NCI-H2196 (cell line): Measurements from ENCODE around the gene CDC25A.
A peak's percentile ranks its signal among the peaks of the same experiment; 100 is the strongest.
"Not testable (repeated sequence)": the region's sequence is repeated elsewhere in the genome, so short reads cannot be mapped to it uniquely, and the experiment has no call there.

Source experiments
- DNase-seq: peaks from one replicate; lab custom pipeline; 2025; ENCODE audit not compliant: unreplicated experiment; lab: John Stamatoyannopoulos, UW

The CDC25A gene

DNA sequence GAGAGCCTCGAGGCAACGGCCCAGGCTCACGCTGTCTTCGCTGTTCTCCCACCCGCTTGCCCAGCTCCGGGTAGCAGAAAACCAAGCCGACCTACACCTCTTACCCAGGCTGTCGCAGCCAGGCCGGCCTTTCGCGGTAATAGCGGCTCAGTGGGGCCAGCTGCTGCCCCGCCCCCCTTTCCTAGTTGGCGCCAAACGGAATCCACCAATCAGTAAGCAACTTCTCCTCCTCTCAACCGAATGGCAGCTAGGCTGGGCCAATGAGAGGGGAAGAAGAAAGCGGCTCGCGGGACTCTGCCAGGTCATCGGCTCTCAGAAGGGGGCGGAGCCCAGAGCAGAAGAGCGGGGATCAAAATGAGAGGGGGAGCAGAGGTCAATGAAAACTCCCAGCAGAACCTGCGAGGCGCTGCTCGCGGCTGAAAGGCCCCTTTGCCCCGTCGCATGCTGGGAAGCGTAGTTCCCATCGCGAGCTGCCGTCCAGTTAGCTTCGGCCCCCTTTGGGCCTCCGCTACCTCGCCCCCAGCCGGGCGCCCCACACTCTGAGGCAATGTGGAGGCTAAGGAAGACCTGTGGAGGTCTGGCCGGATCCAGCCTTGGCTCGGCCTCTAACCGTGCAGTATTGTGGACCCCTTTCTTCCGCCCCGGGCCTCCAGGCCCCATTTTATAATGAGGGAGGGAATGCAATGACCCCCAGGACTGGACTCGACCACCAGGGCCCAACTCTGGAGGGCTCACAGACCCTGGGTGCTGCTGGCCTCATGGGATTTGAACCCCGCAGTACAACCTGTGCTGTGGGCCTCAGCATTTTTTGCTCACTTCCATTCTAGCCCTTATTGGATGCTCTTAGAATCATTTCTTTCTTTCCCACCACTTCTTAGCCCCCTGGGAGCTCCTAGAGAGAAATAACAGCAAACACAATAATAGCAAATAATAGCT, at the start of gene CDC25A:
CDC25A (minus strand) TSS at position 152 of the 936 bp plus-strand sequence. CDS start 470 bp downstream, outside the sequence.
- peak; percentile 89 for DNase-seq

DNA sequence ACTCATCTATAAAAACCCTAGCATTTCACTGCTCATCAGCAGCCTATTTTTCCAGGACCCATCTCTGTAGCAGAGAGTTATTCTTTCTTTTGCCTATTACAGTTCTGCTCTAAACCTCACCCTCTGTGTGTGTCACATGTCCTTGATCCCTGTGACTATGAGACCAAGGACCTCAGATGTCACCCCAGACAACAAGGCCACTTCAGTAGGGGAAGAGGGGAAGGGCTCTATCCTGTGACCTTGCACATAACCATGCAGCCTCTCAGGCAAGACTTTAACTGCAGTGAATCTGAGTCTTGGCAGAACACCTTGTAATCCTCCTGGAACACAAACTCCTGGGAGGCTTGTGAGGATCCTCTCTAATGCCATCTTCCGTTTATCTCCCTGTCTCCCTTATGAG, 48.3 kb upstream of the CDC25A start:
- no peak for DNase-seq

GRCh38 chr3:48233542-48233941, 45.3 kb upstream of the CDC25A start:
- DNase-seq: no peak

- no peak for DNase-seq
Observed at GRCh38 chr3:48232734-48233133, 44.5 kb upstream of the CDC25A start.

- no peak for DNase-seq
Observed at GRCh38 chr3:48232232-48232631, 44.0 kb upstream of the CDC25A start.

- DNase-seq: no peak
Observed at GRCh38 chr3:48226939-48227338, 38.7 kb upstream of the CDC25A start.

- DNase-seq: no peak
Observed at GRCh38 chr3:48225587-48225986, 37.4 kb upstream of the CDC25A start.

- DNase-seq: peak; percentile 40
Observed at GRCh38 chr3:48222616-48223513, 34.6 kb upstream of the CDC25A start, which contains the start of gene CAMP. CAMP (plus strand) TSS chr3:48223495; CDS start chr3:48223512, 17 bp downstream.

DNA sequence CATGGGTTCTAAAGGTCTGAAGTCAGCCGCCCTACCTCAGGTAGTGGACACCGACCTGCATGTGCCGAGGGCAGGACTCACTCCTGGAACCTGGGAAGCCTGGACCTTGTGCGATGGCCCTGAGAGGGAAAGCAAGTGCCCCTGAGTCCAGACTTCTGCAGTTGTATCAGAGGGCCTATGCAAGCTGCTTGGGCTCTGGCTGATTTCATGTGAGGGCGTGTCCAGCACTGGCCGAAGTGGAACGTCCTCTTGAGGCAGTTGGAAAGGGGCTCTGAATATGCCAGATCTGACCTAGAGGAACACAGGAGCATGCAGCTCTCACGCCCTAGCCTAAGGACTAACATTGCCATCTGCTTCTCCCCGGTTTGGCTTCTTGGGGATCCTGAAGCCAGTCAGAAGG, 32.5 kb upstream of the CDC25A start:
- no peak for DNase-seq

DNA sequence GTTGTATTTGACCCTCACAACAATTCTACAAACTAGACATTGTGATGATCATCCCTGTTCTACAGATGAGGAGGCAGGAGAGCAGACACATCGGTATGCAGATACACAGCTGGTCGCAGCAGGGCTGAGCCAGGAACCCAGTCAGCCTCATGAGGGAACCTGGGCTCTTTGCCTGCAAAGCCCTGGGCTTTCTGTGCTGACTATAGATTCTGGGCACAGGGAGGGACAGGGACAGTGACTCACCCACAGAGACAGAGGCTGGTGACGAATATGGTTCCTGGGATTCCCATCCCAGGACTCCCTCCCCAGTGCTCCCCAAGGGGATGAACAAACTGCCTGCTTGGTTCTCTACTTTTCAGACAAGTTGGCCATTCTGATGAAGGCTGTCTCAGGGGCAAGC, 31.3 kb upstream of the CDC25A start:
- no peak for DNase-seq

- no peak for DNase-seq
Observed at GRCh38 chr3:48218537-48218936, 30.3 kb upstream of the CDC25A start.

DNA sequence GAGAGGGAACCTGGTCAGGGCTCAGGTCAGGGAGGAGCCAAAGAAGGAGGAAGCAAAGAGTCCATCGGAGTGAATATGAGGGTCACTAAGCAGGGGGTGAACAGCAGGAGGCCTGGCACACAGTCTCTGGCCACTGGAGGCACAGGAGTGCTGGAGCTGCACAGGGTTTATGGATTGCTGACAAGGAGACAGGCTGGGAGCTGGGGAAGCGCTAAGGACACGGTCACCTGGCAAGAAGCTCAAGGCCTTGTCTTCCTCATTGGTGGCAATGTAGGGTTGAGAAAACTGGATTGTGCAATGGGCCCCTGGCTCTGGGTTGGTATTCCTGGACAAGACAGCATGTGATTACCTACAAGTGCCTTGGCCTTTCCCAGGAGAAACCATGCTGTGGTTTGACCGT, 29.2 kb upstream of the CDC25A start:
- DNase-seq: no peak

DNA sequence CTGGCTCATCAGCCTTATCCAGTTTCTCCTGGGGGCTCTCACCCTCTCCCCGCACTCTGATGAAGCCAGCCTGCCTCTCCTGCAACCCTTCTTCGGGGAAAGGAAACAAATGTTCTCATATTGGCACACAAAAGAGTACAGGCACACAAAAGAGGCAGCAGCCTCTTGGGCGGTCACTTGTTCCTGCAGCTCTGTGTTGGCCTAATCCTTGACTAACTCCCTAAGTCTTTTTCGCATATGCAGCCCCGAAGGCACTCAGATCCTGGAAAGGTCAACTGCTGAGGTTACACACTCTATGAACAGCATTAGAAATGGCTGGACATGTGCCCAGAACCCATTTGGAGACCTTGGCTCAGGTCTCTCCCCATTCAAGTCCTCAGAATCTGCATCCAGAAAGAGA, 27.7 kb upstream of the CDC25A start:
- no peak for DNase-seq

DNA sequence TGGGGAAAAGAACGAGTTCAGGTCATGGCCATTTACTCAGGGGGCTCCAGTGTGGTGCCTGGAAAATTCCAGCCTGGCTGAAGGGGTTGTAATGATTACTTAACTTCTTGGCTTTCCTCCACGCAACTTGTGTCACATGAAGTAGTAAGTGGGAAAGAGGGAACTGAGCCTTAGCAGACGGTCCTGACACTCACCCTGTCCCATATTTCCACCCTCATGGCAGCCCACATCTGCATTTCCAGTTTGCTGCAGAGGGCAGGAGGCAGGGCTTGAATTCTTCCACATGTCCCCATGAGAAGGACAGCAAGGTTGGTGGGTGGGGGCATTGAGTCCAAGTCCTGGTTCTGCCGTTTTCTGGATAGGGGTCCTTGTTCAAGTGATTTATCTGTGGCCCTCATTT, 27.2 kb upstream of the CDC25A start:
- DNase-seq: no peak

DNA sequence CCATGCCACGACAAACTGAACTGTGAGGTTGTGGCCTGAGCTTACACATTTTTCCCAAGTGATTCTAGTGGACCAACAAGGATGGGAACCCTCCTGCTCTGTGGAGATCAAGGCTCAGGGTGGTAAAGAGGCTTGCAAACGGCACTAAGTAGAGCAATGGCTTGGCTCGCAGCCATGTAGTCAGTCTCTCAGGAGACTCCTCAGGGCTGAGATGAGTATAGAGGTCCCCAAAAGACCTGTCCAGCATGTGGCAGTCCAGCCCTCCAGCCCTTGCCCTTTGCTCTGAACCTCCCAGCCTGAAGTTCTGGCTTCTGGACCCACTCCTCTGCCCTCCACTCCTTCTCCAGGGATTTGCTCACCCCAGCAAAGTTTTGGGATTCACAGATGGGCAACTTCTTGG, 26.8 kb upstream of the CDC25A start:
- no peak for DNase-seq

DNA sequence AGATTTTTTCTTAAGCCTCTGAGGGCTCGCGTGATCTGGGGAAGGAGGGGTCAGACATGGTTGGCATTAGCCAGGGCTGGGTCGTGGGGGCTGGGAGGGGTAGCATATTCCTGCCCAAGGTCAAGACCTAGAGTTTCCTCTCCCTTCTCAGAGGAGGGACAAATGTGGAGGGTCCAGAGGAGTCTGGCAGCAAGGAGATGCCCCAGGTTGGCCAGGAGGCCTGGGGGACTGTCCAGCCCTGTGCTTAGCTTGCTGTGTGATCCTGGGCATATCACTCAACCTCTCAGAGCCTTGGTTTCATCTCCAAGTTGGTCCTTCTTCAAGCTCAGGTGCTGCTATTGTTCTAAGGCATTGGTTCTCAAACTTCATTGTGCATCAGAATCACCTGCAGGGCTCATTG, 26.0 kb upstream of the CDC25A start:
- no peak for DNase-seq

DNA sequence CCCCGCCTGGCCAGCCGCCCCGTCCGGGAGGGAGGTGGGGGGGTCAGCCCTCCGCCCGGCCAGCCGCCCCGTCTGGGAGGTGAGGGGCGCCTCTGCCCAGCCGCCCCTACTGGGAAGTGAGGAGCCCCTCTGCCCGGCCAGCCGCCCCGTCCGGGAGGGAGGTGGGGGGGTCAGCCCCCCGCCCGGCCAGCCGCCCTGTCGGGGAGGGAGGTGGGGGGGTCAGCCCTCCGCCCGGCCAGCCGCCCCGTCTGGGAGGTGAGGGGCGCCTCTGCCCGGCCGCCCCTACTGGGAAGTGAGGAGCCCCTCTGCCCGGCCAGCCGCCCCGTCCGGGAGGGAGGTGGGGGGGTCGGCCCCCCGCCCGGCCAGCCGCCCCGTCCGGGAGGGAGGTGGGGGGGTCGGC, 23.6 kb upstream of the CDC25A start:
- DNase-seq: not testable (repeated sequence)

GRCh38 chr3:48210534-48210933, 22.3 kb upstream of the CDC25A start:
- not testable (repeated sequence) for DNase-seq

DNA sequence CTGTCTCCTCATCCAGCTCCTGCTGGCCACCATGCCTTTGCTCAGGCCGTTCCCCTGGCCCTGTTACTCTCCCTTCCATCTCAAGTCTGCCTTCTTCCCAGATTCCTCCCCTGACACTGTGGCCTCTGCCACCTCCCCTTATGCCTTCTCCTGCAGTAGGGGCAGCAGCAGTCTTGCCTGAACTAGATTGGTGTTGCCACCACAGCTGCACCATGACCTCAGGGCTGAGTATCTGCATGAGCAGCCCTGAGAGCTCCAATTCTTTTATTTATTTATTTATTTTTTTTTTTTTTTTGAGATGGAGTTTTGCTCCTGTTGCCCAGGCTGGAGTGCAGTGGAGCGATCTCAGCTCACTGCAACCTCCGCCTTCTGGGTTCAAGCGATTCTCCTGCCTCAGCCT, 21.2 kb upstream of the CDC25A start:
- DNase-seq: no peak

DNA sequence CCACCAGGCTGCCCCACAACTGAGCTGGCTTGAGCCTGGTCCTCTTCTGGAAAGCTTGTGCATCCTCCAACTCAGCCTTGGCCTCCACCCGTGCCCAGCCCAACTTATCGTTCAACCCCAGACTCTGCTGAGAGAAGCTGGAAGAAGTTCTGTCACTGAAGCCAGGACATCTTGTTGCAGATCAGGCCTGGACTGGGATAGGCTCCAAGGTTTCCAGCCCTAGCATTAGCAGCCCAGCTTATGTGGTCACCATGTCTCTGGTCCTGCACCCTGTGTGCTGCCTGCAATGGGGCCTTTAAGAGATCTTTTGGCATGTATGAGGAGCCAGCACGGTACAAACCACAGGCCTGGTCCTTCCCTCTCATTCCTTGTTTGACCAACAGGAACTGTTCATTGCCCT, 19.9 kb upstream of the CDC25A start:
- no peak for DNase-seq

- DNase-seq: no peak
Observed at GRCh38 chr3:48202632-48203031, 14.4 kb upstream of the CDC25A start.

- DNase-seq: no peak
Observed at GRCh38 chr3:48199117-48199516, 10.9 kb upstream of the CDC25A start.
